Measurements from ENCODE around the gene GREB1.

The GREB1 gene

DNA sequence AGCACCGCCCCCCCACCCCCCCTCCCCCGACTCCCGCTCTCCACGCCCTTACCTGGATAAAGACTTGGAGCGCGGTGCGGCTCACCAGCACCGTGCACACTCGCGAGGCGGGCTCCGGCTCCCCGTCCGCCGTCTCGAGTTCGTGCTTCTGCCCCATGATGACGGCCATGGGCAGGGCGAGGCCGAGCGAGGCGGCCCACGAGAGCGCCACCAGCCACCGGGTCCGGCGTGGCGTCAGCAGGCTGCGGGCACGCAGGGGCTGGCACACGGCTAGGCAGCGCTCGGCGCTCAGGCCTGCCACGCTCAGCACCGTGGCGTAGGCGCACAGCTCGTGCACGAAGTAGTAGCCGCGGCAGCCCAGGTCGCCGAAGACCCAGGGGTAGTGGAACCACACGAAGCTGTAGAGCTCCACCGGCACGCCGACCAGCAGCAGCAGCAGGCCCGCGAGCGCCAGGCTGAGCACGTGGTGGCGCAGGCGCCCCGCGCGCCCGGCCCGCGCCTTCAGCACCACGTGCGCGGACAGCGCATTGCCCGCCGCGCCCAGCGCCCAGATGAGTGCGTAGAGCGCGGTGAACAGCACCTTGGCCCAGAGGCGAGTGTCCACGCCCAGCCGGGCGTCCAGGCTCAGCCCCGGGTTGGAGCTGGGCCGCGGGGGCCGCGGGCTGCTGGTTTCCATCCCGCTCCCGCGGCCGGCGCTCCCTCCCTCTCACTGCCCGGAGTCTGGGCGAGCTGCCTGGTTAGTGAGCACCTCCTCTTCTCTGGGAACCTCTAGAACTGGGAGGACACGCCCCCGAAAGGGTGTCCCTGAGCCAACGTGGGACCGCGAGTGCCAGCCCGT lies 135.8 kb downstream of the GREB1 start, which contains the start of gene NTSR2:
Gene NTSR2, minus strand, starts transcription at position 742 of the 838 bp plus-strand sequence. Its CDS starts 66 bp downstream, at position 676.
- no peak for DNase-seq

DNA sequence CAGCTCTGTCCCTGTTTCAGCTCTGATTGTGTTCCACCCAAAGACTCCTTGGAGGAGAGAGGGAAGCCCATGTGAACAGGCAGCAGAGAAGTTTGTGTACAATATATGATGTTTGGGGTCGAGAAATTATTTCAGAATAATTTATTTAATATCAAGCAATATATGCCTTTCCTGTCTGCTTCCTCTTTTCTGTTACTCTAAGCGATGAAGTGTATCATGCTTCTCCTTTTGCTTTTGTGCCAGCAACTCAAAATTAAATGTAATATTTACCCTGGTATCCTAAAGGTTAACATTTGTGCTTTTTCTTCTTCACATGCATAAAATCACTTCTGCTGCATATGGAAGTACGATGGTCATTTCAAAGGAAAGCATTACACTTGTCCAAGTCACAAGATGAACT lies 138.6 kb downstream of the GREB1 start:
- no peak for DNase-seq

DNA sequence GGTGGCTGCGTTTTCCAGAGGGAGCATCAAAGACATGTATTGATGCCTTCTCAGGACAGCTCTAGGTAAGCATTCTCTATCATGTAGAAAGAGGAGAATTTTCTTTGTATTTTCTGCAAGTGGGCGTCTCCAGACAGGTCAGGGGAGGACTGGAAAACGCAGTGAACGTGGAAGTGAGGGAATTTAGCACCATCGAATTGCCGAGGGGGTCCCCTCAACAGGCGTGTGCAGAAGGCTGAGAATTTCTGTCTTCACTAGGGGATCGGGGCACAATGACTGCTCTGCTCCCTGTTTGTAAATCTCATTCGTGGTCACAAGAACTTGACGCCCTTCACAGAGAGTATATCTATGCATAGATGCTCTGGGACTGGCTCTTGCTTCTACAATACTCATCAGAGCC lies 141.1 kb downstream of the GREB1 start:
- no peak for DNase-seq

DNA sequence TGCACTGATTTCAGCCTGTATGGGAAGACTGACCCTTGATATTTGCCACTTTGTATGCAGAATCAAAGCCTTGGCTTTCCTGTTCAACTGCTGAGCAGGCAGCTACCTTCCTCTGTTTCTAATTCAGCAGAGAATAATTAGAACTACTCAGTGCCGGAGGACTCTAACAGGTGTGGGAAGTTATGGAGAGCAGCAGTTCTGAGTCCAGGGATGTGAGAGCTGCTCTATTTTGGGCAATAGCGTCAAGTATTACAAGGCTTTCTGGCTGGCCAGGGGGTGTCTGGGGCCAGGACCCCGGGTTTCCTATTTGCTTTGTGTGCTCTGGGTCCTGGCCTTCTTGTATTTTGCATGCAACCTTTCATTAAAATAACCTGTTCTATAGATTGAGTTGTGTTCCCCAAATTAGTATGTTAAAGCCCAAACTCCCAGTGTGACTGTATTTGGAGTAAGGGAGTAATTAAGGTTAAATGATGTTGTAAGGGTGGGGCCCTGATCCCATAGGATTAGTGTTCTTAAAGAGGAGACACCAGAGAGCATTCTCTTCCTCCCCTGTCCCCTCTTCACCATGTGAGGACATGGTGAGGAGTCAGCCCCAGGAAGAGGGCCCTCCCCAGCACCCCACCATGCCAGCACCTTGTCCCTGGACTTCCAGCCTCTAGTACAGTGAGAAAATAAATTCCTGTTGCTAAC lies 141.7 kb downstream of the GREB1 start:
- DNase-seq = no peak

DNA sequence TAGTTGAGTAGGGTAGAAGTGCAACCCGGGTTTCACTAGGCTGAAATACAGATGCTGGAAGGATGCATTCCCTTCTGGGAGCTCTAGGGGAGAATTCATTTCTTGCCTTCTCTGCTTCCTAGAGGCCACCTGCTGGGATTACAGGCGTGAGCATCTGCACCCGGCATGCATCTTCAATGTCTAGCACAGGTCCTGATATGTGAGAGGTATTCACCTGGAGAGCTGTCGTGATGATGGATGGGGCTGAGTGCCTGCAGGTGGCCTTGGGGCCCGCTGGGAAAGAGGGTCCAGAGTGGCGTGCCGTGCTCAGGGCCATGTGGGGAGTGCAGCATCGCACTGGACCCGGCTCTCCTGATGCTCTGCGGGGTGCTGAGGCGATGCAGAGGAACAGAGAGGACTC lies 142.8 kb downstream of the GREB1 start:
- no peak for DNase-seq

DNA sequence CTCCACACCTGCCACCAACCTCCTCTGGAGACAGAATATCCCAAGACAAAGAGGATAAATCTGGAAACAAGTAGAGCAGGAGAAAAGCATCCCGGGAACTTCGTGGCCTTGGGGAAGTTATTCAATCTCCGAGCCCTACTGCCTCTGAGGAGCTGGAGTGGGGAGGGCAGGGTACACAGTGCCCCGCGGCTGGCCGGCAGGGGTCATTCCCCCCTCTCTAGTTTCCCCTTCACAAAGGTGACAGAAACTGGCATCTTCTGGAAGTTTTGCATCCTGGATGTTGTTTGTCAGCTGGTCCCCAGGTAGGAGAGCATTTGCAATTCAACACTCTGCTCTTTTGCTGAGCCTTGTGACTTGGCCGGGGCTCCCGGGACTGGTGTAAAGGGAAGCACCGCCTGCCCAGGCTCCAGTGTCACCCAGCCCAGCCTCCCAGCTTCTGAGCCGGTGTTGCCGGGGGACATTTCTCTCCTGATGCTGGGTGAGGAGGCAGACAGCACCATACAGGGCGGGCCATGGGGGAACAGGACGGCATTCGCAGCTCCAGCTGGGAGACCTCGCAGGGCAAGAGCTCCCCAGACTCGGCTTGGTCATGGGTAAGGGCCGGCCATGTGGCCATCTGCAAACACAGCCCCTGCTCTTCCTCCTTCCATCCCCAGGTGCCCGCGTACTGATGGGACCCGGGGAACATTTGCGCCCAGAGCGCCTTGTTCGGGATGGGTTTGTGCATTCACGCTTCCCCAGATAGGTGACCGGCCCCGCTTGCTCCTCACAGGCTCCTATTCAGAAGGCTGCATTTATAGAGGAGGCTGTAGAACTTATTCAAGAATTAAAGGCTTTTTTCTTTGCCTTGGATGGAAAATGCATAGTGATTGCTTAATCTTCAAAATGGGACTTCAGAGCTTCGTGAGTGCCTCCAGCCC lies 143.6 kb downstream of the GREB1 start:
- no peak for DNase-seq

DNA sequence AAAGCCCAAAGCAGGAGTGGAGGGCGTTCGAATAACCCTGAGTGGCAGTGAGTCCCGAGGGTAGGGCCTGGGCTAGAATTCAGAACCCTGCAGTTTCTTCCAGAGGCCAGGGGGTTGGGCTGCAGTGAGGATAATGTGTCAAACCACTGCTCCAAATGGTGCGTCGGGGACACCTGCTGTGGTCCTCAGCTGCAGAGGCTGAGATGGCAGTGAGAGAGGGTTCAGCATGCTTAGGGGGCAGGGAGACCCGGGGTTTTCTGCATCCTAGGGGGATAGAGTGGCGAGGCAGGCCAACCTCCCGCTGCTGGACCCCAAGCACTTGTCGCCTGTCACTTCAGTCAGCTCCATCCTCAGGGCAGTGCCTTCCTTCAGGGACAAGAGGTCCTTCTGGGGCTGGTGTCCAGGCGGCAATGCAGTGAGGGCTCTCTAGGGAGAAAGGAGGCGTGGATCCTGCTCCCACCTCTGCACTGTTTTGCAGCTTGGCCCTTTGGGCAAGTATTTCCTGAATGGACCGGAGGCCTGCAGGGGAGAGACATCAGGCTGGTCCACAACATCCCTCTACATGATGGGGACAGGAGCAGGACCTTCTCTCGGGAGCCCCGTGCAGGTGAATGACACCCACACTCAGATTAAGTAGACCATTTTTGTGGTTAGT lies 144.6 kb downstream of the GREB1 start:
- no peak for DNase-seq

DNA sequence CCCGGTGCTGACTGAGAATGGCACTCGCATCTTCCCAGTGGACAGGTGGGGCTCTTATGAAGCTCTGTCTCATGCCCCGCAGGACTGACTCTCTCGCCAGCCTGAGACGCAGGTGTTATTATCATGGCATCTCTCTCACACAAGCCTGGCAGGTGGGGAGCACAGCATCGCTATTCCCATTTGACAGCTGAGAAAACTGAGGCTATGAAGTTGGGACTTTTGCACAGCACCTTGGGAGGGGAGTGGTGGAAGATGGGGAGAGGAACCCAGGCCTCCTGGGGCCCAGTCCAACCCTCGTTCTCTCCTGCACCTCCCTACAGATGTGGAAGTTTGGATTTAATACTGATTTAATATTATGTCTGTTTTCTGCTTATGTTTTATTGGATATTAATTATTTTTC lies 145.2 kb downstream of the GREB1 start:
- DNase-seq = no peak

DNA sequence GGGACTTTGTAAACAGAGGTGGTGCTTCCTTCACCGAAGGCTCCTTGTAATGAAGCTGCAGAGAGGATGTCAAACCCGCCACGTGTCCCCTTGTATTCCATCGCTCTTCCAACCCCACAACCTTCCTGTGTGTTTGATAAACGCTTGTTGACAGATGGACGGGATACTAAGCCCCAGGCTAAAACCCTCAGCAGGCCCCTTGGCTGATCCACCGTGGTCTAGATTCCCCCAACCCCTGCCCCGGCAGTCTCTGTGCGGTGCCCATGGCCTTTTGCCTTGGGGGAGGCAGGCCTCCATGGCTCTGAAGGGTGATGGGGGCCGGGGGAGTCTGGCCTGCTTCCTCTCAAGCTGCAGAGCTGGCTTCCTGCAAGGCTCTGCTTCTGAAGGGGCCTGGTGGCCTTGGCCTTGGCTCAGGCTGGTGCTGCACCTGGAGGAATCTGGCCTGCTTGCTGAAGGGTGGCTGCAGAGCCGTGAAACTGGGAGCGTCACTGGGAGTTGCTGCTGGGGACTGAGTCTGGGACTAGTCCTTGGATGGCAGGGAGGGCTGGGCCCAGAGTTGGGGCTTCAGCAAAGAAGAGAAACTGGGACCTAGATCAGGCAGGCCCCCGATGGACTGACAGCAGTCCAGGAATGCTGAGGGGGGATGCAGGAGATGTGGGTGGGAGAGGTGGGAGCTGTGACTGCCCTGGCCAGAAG lies 145.8 kb downstream of the GREB1 start:
- no peak for DNase-seq

DNA sequence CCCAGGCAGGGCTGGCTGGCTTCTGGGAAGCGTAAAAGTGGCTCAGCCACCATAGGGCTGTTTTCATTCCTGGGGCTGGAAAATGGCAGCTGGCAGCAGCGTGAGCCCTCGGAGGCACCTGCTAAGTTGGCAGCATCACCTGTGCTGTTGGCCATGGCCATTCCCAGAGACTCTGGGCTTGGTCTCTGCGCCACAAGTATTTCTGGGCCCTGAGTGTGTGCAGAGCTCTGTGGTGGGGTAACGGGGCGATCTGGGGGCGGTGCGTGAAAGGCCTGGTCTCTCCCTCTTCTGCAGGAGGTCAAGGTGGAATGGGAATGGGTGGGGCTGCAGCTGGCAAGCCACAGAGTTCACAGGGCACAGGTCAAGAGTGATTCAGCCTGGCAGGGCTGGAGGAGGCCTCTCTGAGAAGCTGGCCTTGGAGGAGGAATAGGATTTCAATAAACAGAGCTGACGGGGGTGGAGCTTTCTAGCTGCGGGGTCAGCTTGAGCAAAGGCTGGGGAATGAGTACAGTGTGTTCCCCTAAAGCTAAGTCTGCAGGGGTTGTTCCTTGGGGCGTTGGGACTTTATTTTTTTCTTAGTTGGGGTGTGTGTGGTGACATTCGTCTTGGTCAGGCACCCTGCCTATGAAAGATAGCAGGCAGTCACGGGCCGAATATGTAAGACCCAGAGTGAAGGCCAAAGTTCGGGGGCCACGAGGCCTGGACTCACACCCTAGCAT lies 146.5 kb downstream of the GREB1 start:
- no peak for DNase-seq

DNA sequence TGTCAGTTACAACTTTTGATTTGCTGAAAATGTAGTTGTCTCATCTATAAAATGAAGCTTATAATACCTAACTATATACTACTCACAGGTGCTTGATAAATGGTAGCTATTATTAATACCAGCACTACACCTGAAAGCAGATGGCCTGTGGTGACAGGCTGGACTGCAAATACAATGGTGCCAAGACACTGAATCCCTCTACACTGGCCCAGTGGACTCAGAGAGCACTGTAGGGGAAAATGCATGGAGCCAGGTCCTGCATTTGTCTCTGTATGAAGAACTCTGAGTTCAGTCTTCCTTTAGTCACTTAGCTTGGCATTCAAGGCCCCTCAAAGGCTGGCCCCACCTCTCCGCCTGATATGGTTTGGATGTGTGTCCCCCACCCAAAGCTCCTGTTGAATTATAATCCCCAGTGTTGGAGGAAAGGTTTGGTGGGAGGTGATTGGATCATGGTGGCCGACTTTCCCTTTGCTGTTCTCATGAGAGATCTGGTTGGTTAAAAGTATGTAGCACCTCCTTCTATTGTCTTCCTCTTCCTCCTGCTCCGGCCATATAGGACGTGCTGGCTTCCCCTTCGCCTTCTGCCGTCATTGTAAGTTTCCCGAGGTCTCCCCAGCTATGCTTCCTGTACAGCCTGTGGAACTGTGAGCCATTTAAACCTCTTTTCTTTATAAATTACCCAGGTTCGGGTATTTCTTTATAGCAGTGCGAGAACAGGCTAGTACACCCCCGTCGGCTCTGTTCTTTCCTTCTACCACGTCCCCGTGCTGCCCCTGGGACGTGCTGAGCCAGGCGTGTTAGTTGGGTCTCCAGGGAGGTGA lies 147.3 kb downstream of the GREB1 start:
- no peak for DNase-seq

DNA sequence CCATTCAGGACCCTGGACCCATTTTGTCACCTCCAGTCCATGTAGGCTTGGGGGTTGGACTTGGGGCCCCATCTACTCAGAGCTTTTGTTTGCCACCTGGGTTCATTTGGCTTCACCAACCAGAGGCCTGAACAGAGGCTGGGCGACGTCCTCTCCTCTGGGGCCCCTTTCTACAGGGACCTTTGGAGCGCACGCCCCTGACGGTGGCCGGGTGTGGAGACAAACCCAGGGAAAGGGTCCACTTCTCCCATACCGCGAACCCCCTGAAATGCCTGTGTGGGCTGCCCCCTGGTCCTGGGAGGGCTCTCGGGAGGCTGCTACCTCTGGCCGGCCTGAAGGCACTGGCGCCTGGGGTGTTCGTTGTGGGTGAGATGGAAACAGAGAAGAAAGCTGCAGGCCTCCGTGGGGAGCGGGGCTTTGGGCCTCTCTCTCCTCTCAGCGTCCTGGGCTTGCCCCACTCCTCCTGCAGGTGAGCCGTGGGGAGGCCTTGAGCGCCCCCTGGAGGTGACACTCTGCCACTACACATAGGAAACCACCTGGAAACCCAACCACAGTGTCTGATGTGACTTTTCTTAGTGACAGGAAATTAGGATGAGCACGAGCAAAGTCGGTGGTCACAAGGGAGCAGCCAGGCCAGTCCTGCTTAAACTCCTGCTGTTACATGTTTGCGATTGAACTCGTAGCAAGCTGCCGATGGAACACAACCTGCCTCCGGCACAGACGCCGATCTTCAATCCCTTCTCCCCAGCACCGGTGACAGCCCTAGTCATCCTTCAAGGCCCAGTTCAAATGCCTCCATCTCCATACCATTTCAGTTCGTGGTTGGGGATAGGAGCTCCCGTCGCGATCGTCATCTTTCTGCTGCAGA lies 148.1 kb downstream of the GREB1 start:
- DNase-seq = no peak

DNA sequence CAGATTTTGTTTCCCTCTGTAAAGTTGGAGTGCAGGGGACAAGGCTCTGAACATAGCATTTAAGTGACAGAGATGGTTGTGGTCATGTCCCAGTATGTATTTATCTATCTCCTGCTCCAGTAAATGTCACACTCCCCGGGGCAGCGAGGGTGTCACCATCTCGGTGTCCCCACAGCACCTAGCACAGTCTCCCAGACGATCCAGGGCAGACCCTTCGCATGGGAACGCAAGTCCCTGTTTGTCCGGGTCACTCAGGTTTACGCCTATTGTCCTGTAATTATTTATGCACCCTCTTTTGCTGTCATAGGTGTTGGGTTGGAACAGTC lies 148.7 kb downstream of the GREB1 start:
- no peak for DNase-seq

DNA sequence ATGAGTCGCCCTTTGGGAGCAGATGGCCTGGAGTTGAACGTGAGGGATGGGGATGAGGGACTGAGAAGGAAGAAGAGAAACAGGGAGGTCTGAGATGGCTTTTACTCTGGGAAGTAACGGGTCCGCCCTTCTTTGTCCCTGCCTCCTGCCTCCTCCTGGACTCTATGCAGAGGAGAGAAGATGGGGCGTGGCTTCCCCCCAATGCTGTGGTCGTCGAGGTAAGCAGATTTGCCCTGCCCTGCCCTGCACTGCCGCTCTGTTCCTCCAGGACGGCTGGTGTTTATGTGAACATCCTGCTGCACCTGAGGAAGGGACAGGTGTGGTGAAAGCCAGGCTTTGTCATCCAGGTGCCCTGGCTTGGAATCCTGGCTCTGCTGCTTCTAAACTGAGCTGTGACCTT lies 149.6 kb downstream of the GREB1 start:
- DNase-seq = no peak

DNA sequence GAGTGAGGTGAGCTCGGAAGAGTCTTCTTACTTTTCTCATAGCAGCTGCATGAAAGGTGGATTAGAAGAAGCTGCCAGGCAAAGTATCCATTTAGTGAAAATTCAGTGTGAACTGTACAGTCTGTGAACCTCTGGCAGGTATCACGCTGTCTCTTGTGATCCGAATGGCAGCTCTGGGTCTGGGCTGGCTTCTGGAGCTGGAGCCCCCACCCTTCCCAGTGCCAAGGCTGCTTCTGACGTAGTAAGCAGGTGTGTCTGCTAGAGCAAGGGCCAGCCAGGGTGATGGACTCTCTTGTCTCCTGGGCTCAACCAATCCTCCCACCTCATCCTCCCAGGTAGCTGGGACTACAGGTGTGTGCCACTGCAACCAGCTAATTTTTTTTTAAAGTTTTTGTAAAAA lies 150.1 kb downstream of the GREB1 start:
- no peak for DNase-seq

DNA sequence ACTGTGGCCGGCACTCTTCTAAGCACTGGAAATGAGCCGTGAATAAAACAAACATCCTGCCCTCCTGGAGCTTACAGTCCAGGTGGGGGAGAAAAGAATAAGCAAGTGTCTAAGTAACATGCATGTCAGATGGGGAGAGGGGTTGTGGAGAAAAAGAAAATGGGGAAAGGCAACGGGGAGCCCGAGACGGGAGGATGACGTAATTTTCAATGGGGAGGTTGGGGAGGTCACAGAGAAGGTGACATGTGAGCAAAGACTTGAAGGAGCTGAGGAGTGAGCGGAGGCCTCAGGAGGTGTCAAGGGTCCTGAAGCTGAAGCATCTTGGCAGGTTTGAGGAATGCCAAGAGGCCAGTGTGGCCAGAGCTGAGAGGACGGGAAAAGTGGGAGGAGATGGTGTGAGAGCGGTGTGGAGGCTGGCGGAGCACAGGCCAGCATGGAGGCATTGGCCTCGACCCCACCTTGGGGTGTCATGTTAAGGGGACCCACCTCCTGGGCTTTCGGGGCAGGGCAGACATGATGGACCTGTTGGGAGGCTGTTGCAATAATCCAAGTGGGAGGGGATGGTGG lies 151.1 kb downstream of the GREB1 start:
- no peak for DNase-seq

DNA sequence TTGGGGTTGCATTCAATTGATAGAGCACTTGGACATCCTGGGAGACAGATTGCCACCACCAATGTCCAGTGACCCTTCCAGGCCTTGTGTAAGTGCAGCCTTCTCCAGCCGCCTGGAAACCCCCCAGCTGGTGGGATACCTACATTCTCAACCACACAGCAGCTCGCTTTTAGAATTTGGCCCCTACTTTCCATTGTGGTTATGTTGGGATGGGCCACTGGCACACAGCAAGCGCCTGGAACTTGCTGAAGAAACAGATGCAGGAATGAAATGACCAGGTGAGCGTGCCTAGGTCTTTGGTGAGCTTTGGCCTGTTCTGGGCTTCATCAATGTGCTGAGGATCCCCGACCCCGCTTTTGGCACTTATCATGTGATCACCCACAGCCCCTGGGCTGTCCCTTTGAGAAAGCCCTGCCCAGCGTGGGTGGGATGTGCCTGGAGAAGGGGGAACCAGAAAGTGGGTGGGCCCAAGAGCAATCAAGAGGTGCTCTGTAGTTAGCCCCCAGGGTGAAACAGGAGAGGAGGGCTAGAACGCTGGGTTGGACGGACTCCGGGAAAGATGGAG lies 152.1 kb downstream of the GREB1 start:
- no peak for DNase-seq

DNA sequence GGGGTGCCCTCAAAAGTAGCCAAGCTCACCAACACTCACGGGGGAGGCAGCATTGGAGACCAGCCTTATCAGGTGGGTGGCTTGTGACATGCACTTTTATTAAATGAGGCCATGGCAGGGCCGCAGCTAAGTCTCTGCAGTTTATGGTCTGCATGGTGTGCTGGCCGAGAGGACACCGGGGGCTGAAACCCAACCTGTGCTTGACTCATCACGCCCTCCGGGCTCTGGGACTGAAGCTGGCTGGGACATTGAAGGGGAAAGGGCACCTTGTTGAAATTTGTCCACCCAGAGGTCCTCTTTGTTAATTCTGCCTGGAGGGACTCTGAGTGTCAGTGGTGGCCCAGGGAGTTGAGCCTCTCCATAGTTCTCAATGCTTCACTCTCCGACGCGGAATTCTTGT lies 153.9 kb downstream of the GREB1 start:
- DNase-seq = no peak

Measured in NCI-H446 (cell line).